Gastroesophageal sphincter (tissue), 4 donors: Measurements from ENCODE around the gene TP53AIP1. TPM values are rescaled to one million over a fixed set of nuclear protein-coding genes. Genes with fewer than 3 reads are reported as not detected.

Experiments used
- ATAC-seq: fragments of 150-250 bp; one replicate; pipeline ENCODE4 v1.9.1; 2016; ENCODE audit warnings: mild to moderate bottlenecking, moderate library complexity
- H3K27ac ChIP-seq, 4 donors: fragments of 200-600 bp; sonication (generic) in 3 of 4; 1 replicate in 3 of 4; 2 replicates in 1 of 4; pipeline ENCODE4 v1.5.1; 2016 to 2019
- H3K27me3 ChIP-seq: fragments of 200-600 bp; sonication (generic); one replicate; pipeline ENCODE4 v1.5.1; 2019
- H3K36me3 ChIP-seq, 2 donors: fragments of 200-600 bp; sonication (generic); one replicate each; pipeline ENCODE4 v1.5.1; 2019; ENCODE audit warnings: control low read depth in 1 of 2
- H3K4me1 ChIP-seq, 3 donors: fragments of 200-600 bp; sonication (generic); 1 replicate in 2 of 3; 2 replicates in 1 of 3; pipeline ENCODE4 v1.5.1; 2016 to 2019; ENCODE audit warnings: control low read depth in 2 of 3
- H3K4me3 ChIP-seq, 2 donors: fragments of 200-600 bp; sonication (generic); one replicate each; pipeline ENCODE4 v1.5.1; 2019; ENCODE audit warnings: mild to moderate bottlenecking in 1 of 2, moderate library complexity in 1 of 2
- H3K9me3 ChIP-seq, 3 donors: fragments of 200-600 bp; sonication (generic); one replicate each; pipeline ENCODE4 v1.5.1; 2017 to 2019; ENCODE audit warnings: control low read depth in 2 of 3
- EP300 ChIP-seq: sonication (generic); formaldehyde crosslinking; IDR thresholded peaks from one replicate; pipeline ENCODE4 v1.6.1; 2017; ENCODE audit warnings: antibody characterized with exemption, mild to moderate bottlenecking
- POLR2A ChIP-seq, 2 donors: fragments of 450-650 bp; IDR thresholded peaks; one replicate each; pipeline ENCODE4 v1.6.1; 2017; ENCODE audit warnings: antibody characterized with exemption in 2 of 2, mild to moderate bottlenecking in 2 of 2, moderate library complexity in 1 of 2
- POLR2AphosphoS5 ChIP-seq: sonication (generic); formaldehyde crosslinking; IDR thresholded peaks from one replicate; pipeline ENCODE4 v1.6.1; 2017; ENCODE audit warnings: antibody characterized with exemption
- WGBS, 2 donors: methylation state at CpG; one replicate each; pipeline ENCODE4 v1.1.5; 2018; ENCODE audit warnings: low coverage in 1 of 2; 5-methylcytosine and 5-hydroxymethylcytosine counted together
- total RNA-seq, 4 donors: library from RNA; depleted of rRNA; stranded (reverse); fragments of >200 nt; gene quantifications; one replicate each; pipeline ENCODE4 v1.1.0, GENCODE V29; 2016
- TF ChIP-seq, protein P1 (sequence below), 4 experiments: fragments of 200-600 bp in 2 of 4; fragments of 450-650 bp in 2 of 4; sonication (generic) in 1 of 4; IDR thresholded peaks; one replicate each; pipeline ENCODE4 v1.5.1; 2017 to 2019; ENCODE audit warnings: antibody characterized with exemption in 4 of 4, mild to moderate bottlenecking in 2 of 4, moderate library complexity in 2 of 4

The TP53AIP1 gene
- total RNA-seq, 4 donors from 2014 or later, result 0.42 TPM; not detected in 3

DNA sequence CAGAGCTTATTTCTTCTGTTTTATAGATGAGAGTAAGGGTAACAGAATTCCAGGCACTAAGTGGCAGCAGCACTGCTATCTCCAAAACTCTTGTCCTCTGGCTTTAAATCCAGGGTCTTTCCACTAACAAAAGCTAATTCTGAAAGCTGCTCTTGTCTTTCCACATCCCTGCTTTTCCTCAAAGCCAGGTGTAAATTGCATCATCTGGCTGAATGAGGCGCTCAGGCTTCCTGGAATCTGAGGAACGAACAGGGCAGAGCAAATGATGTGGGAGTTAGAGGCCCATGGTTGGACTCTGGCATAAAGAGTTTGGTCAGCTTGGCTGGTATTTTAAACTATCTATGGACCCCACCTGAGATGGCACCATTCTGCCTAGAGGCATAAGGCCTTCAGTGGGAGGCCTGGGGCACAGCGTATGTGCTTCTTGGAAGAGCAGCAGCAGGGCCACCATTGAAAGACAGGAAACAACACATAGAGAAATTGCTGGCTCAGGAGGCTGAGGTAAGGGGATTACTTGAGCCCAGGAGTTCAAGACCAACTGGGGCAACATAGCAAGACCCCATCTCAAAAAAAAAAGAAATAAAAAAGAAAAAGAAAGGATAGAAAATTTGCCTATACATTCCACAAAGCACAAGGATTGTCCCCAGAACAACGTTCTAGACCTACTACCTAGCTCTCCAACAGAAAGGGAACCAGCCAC, 49.7 kb downstream of the TP53AIP1 start:
- ATAC-seq, result no peak
- Histone ChIP-seq H3K27ac (no peak overlapping the region), H3K9me3 (no peaks in the 10 kb centered on the region), H3K4me3 (no peak overlapping the region), H3K4me1 (peaks cover 0 to 25% (median 0%) of the 10 kb centered on the region in 3 donors), H3K27me3 (peaks cover 23% of the 10 kb centered on the region), H3K36me3 (no peaks in the 10 kb centered on the region)
- WGBS, 2 donors, result 90% methylated on average over 4 of the region's 4 CpGs; no CpG with 5 or more reads in 1 of the 2 donors
- no peak for TF ChIP-seq EP300
- no peak for TF ChIP-seq POLR2AphosphoS5
- TF ChIP-seq, protein P1, sequence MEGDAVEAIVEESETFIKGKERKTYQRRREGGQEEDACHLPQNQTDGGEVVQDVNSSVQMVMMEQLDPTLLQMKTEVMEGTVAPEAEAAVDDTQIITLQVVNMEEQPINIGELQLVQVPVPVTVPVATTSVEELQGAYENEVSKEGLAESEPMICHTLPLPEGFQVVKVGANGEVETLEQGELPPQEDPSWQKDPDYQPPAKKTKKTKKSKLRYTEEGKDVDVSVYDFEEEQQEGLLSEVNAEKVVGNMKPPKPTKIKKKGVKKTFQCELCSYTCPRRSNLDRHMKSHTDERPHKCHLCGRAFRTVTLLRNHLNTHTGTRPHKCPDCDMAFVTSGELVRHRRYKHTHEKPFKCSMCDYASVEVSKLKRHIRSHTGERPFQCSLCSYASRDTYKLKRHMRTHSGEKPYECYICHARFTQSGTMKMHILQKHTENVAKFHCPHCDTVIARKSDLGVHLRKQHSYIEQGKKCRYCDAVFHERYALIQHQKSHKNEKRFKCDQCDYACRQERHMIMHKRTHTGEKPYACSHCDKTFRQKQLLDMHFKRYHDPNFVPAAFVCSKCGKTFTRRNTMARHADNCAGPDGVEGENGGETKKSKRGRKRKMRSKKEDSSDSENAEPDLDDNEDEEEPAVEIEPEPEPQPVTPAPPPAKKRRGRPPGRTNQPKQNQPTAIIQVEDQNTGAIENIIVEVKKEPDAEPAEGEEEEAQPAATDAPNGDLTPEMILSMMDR (IDR thresholded peaks at IDR 0.05), result no peak
- TF ChIP-seq POLR2A (IDR thresholded peaks at IDR 0.05), result no peak

DNA sequence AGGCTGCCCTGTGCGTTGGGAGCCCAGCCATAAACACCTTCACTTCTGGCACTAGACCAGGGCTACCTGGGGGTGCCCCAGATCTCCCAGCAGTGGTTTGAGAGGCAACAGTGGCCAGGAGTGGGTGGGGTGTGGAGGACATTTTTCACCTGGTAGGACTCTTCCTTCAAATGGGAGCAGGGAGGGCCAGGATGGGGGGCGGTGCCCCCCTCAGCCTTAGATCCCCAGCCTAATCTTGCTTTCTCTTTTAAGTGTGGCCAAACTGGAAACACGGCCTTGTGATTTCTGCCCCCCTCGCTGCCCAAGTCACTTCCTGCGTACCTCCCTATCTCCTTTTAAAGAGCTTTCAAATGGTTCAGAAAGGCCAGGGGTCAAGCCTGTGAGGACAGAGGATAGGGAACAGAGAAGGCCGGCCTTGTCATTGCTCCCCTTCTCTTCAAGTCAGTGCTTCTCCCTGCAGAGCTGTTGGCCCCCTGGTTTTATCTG, 50.7 kb downstream of the TP53AIP1 start:
- WGBS, 2 donors, result 69 to 80% methylated on average over 2 to 4 of the region's 6 CpGs
- no peak for ATAC-seq
- peak overlapping the region in 1 of 4 donors; percentile 4 for H3K27ac ChIP-seq

DNA sequence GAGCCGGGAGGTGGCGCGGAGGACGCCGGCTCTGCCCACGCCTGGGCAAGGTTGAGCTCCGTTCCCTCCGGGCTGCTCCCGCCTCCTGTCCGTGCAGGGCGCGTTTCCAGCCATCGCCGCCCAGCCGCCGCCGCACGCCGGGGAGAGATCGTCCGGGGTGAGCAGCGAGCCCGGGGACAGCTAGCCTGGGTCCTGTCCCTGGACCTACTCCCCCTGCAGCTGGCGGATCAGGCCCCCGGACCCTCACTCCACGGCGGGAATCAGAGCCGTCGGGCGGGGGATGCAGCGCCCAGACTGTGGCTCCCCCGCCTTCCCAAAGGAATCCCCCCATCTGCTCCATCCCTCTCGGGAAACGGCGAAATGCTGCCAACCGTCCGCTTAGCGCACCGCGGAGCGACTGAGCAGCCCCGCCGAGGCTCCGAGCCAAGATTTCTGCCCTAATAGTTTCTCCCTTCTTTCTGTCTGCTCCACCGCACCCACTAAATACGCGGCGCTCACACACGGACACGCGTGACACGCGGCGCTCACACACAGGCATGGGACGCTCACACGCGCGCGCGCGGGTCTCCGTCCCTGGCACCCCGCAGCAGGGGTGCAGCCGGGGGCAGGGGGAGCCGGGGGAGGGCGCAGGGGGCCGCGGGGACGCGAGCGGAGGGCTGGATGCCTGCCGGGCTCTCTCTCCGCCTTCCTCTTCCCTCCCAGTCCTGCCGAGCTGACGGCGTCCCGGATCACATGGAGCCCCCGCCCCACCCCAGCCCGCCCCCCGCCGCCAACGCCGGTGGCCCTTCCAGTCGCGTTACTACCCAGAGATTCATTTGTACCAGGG, 51.9 kb downstream of the TP53AIP1 start, which contains the start of gene KCNJ5:
KCNJ5 (plus strand) TSS at position 814 of the 826 bp plus-strand sequence. CDS start 19,918 bp downstream, outside the sequence.
- Histone ChIP-seq H3K27me3 (peaks cover 23% of the 10 kb centered on the region), H3K9me3 (no peaks in the 10 kb centered on the region), H3K36me3 (no peaks in the 10 kb centered on the region), H3K4me3 (peak within 1 kb of the TSS; percentile 30 to 60), H3K27ac (peak within 1 kb of the TSS in 2 of 4 donors; percentile 17 to 27), H3K4me1 (peaks cover 0 to 25% (median 0%) of the 10 kb centered on the region in 3 donors)
- TF ChIP-seq EP300 (no peak), POLR2AphosphoS5 (no peak), POLR2A (IDR thresholded peaks at IDR 0.05) (no peak)
- TF ChIP-seq, protein P1 (IDR thresholded peaks at IDR 0.05), result no peak
- ATAC-seq, result peak; percentile 42
- 0% methylated on average over 7 of the region's 85 CpGs; no CpG with 5 or more reads in 1 of the 2 donors for WGBS, 2 donors

More for the DNA sequence above, 50.7 kb downstream of the TP53AIP1 start:
- Histone ChIP-seq H3K36me3 (no peaks in the 10 kb centered on the region), H3K4me1 (peaks cover 0 to 25% (median 0%) of the 10 kb centered on the region in 3 donors), H3K9me3 (no peaks in the 10 kb centered on the region), H3K4me3 (peak overlapping the region in 1 of 2 donors; percentile 60), H3K27me3 (peaks cover 23% of the 10 kb centered on the region)
- TF ChIP-seq POLR2A (IDR thresholded peaks at IDR 0.05) (no peak), EP300 (no peak), POLR2AphosphoS5 (no peak)
- TF ChIP-seq, protein P1 (IDR thresholded peaks at IDR 0.05), result no peak

DNA sequence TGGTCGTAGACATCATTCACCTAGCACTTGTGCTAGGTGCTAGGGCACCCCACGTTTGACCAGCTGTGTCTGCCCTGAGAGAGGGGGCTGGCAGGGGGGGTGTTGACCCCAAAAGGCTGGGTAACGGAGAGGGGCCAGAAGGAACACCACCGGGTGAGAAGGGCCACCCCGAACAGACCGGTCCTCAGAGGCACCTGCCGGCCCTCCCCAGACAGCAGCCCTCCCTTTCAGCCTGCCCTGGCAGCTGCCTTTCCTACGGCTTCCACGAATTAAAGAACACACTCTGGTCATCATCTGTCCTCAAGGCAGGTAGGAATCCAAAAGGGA, 52.5 kb downstream of the TP53AIP1 start:
- H3K36me3 ChIP-seq, result no peaks in the 10 kb centered on the region
- H3K4me3 ChIP-seq, result peak overlapping the region in 1 of 2 donors; percentile 60
- no peaks in the 10 kb centered on the region for H3K9me3 ChIP-seq
- no CpG with 5 or more reads among the region's 9 CpGs for WGBS, 2 donors
- H3K4me1 ChIP-seq, result peaks cover 0 to 25% (median 0%) of the 10 kb centered on the region in 3 donors
- ATAC-seq, result no peak
- peaks cover 23% of the 10 kb centered on the region for H3K27me3 ChIP-seq
- TF ChIP-seq POLR2AphosphoS5 (no peak), EP300 (no peak), POLR2A (IDR thresholded peaks at IDR 0.05) (no peak)
- no peak overlapping the region for H3K27ac ChIP-seq

DNA sequence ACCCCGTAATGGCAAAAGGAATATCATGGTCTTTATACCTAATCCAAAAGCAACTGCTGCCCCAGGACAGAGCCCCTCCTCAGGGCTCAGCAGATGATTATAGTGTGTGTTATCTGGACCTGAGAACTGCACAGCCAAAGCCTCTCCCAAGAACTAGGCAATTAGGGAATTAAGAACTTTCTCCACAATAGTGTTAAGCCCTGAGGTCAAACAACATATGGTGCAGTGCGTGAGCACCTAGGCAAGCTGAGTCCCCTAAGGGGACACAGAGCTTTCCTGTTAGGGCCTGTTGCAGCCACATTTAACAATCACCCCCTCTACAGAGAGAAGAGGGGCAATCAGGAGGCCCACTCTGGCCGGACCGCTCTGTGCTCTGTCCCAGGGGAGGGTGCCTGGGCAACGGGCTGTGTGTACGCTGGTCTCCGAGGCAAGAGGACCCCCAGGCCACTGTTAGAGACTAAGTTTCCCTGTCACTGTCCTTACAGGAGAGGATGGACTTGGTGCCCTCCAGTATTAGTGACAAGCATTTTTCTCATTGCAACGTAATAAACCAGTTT, 52.9 kb downstream of the TP53AIP1 start:
- Histone ChIP-seq H3K36me3 (no peaks in the 10 kb centered on the region), H3K4me3 (no peak overlapping the region), H3K27me3 (peaks cover 23% of the 10 kb centered on the region), H3K9me3 (no peaks in the 10 kb centered on the region), H3K27ac (no peak overlapping the region), H3K4me1 (peaks cover 0 to 25% (median 0%) of the 10 kb centered on the region in 3 donors)
- ATAC-seq, result no peak
- 40 to 95% methylated on average over 1 to 2 of the region's 8 CpGs for WGBS, 2 donors
- TF ChIP-seq POLR2A (IDR thresholded peaks at IDR 0.05) (no peak), EP300 (no peak), POLR2AphosphoS5 (no peak)
- TF ChIP-seq, protein P1 (IDR thresholded peaks at IDR 0.05), result no peak
